Glutamatergic neuron (in vitro differentiated cells): ENCODE data around the gene TGIF1. TPM values are rescaled to one million over a fixed set of nuclear protein-coding genes. Genes with fewer than 3 reads are reported as not detected.

ENCODE experiments used
- DNase-seq: peaks from one replicate; pipeline ENCODE4 v3.0.0; 2022
- H3K27ac Mint-ChIP-seq: one replicate; pipeline ENCODE4 v1.8.0; 2020; ENCODE audit warnings: mild to moderate bottlenecking, mixed read lengths, inconsistent platforms; ENCODE audit not compliant: unreplicated experiment
- H3K27me3 Mint-ChIP-seq: one replicate; pipeline ENCODE4 v1.8.0; 2020; ENCODE audit warnings: mild to moderate bottlenecking, moderate library complexity, mixed read lengths, inconsistent platforms; ENCODE audit not compliant: unreplicated experiment
- H3K36me3 Mint-ChIP-seq: one replicate; pipeline ENCODE4 v1.8.0; 2020; ENCODE audit warnings: mild to moderate bottlenecking, mixed read lengths, inconsistent platforms; ENCODE audit not compliant: unreplicated experiment
- H3K4me1 Mint-ChIP-seq: one replicate; pipeline ENCODE4 v1.8.0; 2020; ENCODE audit warnings: mild to moderate bottlenecking, low read depth, mixed read lengths, inconsistent platforms; ENCODE audit not compliant: unreplicated experiment
- H3K4me3 Mint-ChIP-seq: one replicate; pipeline ENCODE4 v1.8.0; 2020; ENCODE audit warnings: mild to moderate bottlenecking, mixed read lengths, inconsistent platforms; ENCODE audit not compliant: unreplicated experiment
- H3K9me3 Mint-ChIP-seq: one replicate; pipeline ENCODE4 v1.8.0; 2020; ENCODE audit warnings: mild to moderate bottlenecking, moderate library complexity, mixed read lengths, inconsistent platforms; ENCODE audit not compliant: unreplicated experiment
- total RNA-seq: library from RNA; stranded (reverse); fragmentation: NEBNext Ultra II Directional; extraction: Animal tissue kit (Norgen Biotek cat#: 25700); gene quantifications from one replicate; pipeline ENCODE4 v1.2.1, GENCODE V29; 2021; ENCODE audit not compliant: unreplicated experiment
- TF ChIP-seq, protein P1 (sequence below): fragments of 200-600 bp; sonication (generic); IDR thresholded peaks from one replicate; pipeline ENCODE4 v1.5.0; 2021; ENCODE audit not compliant: partially characterized antibody, unreplicated experiment

The TGIF1 gene
- total RNA-seq, 1 donor from 2014 or later, result 17.1 TPM

GRCh38 chr18:3495691-3496430, 45.9 kb downstream of the TGIF1 start:
- peaks cover 2% of the 10 kb centered on the region for H3K9me3 Mint-ChIP-seq
- no peak for DNase-seq
- peaks cover 11% of the 10 kb centered on the region for H3K4me1 Mint-ChIP-seq
- H3K27ac Mint-ChIP-seq, result no peak overlapping the region
- peaks cover 2% of the 10 kb centered on the region for H3K27me3 Mint-ChIP-seq
- no peak overlapping the region for H3K4me3 Mint-ChIP-seq
- no peaks in the 10 kb centered on the region for H3K36me3 Mint-ChIP-seq
- TF ChIP-seq, protein P1, sequence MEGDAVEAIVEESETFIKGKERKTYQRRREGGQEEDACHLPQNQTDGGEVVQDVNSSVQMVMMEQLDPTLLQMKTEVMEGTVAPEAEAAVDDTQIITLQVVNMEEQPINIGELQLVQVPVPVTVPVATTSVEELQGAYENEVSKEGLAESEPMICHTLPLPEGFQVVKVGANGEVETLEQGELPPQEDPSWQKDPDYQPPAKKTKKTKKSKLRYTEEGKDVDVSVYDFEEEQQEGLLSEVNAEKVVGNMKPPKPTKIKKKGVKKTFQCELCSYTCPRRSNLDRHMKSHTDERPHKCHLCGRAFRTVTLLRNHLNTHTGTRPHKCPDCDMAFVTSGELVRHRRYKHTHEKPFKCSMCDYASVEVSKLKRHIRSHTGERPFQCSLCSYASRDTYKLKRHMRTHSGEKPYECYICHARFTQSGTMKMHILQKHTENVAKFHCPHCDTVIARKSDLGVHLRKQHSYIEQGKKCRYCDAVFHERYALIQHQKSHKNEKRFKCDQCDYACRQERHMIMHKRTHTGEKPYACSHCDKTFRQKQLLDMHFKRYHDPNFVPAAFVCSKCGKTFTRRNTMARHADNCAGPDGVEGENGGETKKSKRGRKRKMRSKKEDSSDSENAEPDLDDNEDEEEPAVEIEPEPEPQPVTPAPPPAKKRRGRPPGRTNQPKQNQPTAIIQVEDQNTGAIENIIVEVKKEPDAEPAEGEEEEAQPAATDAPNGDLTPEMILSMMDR, result no peak

- Mint-ChIP-seq H3K9me3 (peaks cover 2% of the 10 kb centered on the region), H3K27me3 (no peaks in the 10 kb centered on the region), H3K36me3 (no peaks in the 10 kb centered on the region), H3K4me1 (peaks cover 11% of the 10 kb centered on the region), H3K4me3 (peak overlapping the region; percentile 87), H3K27ac (peak overlapping the region; percentile 46)
- peak; percentile 80 for DNase-seq
- TF ChIP-seq, protein P1, result no peak
These were observed 48.9 kb downstream of the TGIF1 start for GRCh38 chr18:3498698-3499471.

DNA sequence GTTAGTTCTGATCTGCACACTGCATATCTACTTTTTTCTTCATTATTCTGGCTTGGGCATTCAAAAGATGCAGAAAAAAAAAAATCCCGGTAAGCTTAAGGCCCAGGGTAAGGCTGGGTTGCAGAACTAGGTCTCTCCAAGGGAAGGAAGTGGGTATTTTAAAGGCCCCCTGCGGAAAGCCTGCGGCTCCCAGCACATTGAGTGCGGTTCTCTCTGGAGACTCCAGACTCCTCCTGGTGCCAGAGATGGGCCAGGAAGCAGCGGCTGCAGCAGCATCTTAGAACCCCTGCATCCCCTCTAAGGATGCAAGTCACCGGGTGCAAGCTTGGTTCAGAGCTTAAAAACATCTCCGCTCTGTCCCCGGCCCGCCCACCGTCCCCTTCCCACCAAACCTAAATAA, 49.5 kb downstream of the TGIF1 start:
- peak; percentile 32 for DNase-seq
- Mint-ChIP-seq H3K4me1 (peaks cover 11% of the 10 kb centered on the region), H3K27me3 (no peaks in the 10 kb centered on the region), H3K9me3 (peaks cover 2% of the 10 kb centered on the region), H3K27ac (peak overlapping the region; percentile 75), H3K36me3 (no peaks in the 10 kb centered on the region), H3K4me3 (peak overlapping the region; percentile 87)
- TF ChIP-seq, protein P1, result no peak

DNA sequence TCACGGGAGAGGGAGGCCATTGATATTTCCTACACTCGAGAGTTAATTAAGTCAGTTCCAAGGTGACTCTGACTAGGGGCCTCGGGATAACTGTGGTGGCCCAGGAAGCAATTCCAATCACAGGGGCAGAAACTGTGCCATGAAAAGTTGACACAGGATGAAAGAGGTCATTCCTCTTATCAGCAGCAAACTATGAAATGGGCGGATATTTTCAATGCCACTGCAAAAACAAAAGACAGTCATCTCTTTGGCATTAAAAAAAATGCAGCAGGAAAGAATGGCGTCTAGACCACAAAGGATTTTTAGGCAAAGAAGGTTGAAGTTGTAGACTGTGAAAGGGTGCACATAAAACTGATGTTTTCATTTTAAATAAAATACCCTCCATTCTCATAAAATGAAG, 50.0 kb downstream of the TGIF1 start:
- Mint-ChIP-seq H3K9me3 (peaks cover 3% of the 10 kb centered on the region), H3K36me3 (no peaks in the 10 kb centered on the region), H3K27ac (no peak overlapping the region), H3K4me3 (no peak overlapping the region), H3K27me3 (no peaks in the 10 kb centered on the region), H3K4me1 (peaks cover 11% of the 10 kb centered on the region)
- TF ChIP-seq, protein P1, result no peak
- DNase-seq, result no peak

- no peaks in the 10 kb centered on the region for H3K27me3 Mint-ChIP-seq
- TF ChIP-seq, protein P1, result no peak
- no peak for DNase-seq
- peaks cover 11% of the 10 kb centered on the region for H3K4me1 Mint-ChIP-seq
- peaks cover 4% of the 10 kb centered on the region for H3K9me3 Mint-ChIP-seq
- no peaks in the 10 kb centered on the region for H3K36me3 Mint-ChIP-seq
- no peak overlapping the region for H3K27ac Mint-ChIP-seq
- H3K4me3 Mint-ChIP-seq, result no peak overlapping the region
These were observed 52.7 kb downstream of the TGIF1 start for GRCh38 chr18:3502650-3503049.
